HEK293 (cell line): Measurements from ENCODE around the gene CAPN5.

Experiments
- KLF10 ChIP-seq: fragments of 450-650 bp; IDR thresholded peaks from 2 replicates; pipeline ENCODE4 v1.5.1; 2018; ENCODE audit warnings: missing biosample characterization, mild to moderate bottlenecking, missing genetic modification characterization
- ZBTB21 ChIP-seq: fragments of 450-650 bp; formaldehyde crosslinking; IDR thresholded peaks from 2 replicates; pipeline ENCODE4 v1.5.1; 2017; ENCODE audit warnings: missing biosample characterization, missing genetic modification characterization
- ZNF23 ChIP-seq: fragments of 450-650 bp; formaldehyde crosslinking; IDR thresholded peaks from 2 replicates; pipeline ENCODE4 v1.5.1; 2016; ENCODE audit warnings: missing biosample characterization, missing genetic modification characterization, borderline replicate concordance
- ZNF24 ChIP-seq: fragments of 450-650 bp; formaldehyde crosslinking; IDR thresholded peaks from 2 replicates; pipeline ENCODE4 v1.5.1; 2016; ENCODE audit warnings: missing biosample characterization, missing genetic modification characterization
- ZNF792 ChIP-seq: fragments of 450-650 bp; formaldehyde crosslinking; IDR thresholded peaks from 2 replicates; pipeline ENCODE4 v1.5.1; 2016; ENCODE audit warnings: missing biosample characterization, missing genetic modification characterization
- TF ChIP-seq, protein P1 (sequence below): fragments of 450-650 bp; formaldehyde crosslinking; IDR thresholded peaks from 2 replicates; pipeline ENCODE4 v1.5.1; 2016; ENCODE audit warnings: missing biosample characterization, missing genetic modification characterization
- TF ChIP-seq, protein P2 (sequence below): fragments of 450-650 bp; formaldehyde crosslinking; IDR thresholded peaks from 2 replicates; pipeline ENCODE4 v1.5.1; 2016; ENCODE audit warnings: missing biosample characterization, missing genetic modification characterization
- TF ChIP-seq, protein P3 (sequence below): fragments of 450-650 bp; formaldehyde crosslinking; IDR thresholded peaks from 2 replicates; pipeline ENCODE4 v1.5.1; 2016; ENCODE audit warnings: missing biosample characterization, missing genetic modification characterization

DNA sequence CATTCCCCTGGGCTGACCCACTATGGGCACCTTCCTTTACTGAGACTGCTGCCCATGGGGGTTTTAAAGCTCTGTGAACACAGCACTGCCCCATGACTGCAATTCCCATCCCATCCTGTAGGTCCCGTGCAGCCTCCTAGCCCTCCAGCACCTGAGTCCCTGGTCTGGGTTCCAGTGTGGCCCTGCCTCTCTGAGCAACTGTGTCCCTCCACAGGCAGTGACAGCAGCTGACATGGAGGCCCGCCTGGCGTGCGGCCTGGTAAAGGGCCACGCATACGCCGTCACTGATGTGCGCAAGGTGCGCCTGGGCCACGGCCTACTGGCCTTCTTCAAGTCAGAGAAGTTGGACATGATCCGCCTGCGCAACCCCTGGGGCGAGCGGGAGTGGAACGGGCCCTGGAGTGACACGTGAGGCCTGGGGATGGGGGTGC lies 48.4 kb downstream of the CAPN5 start:
- TF ChIP-seq ZNF792 (no peak), KLF10 (tag by site-specific recombination) (no peak), ZNF24 (tag by site-specific recombination) (no peak), ZNF23 (tag by site-specific recombination) (no peak), ZBTB21 (tag by site-specific recombination) (no peak)
- TF ChIP-seq, protein P1, sequence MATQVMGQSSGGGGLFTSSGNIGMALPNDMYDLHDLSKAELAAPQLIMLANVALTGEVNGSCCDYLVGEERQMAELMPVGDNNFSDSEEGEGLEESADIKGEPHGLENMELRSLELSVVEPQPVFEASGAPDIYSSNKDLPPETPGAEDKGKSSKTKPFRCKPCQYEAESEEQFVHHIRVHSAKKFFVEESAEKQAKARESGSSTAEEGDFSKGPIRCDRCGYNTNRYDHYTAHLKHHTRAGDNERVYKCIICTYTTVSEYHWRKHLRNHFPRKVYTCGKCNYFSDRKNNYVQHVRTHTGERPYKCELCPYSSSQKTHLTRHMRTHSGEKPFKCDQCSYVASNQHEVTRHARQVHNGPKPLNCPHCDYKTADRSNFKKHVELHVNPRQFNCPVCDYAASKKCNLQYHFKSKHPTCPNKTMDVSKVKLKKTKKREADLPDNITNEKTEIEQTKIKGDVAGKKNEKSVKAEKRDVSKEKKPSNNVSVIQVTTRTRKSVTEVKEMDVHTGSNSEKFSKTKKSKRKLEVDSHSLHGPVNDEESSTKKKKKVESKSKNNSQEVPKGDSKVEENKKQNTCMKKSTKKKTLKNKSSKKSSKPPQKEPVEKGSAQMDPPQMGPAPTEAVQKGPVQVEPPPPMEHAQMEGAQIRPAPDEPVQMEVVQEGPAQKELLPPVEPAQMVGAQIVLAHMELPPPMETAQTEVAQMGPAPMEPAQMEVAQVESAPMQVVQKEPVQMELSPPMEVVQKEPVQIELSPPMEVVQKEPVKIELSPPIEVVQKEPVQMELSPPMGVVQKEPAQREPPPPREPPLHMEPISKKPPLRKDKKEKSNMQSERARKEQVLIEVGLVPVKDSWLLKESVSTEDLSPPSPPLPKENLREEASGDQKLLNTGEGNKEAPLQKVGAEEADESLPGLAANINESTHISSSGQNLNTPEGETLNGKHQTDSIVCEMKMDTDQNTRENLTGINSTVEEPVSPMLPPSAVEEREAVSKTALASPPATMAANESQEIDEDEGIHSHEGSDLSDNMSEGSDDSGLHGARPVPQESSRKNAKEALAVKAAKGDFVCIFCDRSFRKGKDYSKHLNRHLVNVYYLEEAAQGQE (tag by site-specific recombination): no peak
- TF ChIP-seq, protein P2, sequence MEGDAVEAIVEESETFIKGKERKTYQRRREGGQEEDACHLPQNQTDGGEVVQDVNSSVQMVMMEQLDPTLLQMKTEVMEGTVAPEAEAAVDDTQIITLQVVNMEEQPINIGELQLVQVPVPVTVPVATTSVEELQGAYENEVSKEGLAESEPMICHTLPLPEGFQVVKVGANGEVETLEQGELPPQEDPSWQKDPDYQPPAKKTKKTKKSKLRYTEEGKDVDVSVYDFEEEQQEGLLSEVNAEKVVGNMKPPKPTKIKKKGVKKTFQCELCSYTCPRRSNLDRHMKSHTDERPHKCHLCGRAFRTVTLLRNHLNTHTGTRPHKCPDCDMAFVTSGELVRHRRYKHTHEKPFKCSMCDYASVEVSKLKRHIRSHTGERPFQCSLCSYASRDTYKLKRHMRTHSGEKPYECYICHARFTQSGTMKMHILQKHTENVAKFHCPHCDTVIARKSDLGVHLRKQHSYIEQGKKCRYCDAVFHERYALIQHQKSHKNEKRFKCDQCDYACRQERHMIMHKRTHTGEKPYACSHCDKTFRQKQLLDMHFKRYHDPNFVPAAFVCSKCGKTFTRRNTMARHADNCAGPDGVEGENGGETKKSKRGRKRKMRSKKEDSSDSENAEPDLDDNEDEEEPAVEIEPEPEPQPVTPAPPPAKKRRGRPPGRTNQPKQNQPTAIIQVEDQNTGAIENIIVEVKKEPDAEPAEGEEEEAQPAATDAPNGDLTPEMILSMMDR (tag by site-specific recombination): no peak
- TF ChIP-seq, protein P3, sequence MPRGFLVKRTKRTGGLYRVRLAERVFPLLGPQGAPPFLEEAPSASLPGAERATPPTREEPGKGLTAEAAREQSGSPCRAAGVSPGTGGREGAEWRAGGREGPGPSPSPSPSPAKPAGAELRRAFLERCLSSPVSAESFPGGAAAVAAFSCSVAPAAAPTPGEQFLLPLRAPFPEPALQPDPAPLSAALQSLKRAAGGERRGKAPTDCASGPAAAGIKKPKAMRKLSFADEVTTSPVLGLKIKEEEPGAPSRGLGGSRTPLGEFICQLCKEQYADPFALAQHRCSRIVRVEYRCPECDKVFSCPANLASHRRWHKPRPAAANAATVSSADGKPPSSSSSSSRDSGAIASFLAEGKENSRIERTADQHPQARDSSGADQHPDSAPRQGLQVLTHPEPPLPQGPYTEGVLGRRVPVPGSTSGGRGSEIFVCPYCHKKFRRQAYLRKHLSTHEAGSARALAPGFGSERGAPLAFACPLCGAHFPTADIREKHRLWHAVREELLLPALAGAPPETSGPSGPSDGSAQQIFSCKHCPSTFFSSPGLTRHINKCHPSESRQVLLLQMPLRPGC: no peak
